C4-2B (cell line): ENCODE data around the gene PPP1R12B.
"Not testable (repeated sequence)": the region's sequence is repeated elsewhere in the genome, so short reads cannot be mapped to it uniquely, and the experiment has no call there.

ENCODE experiments used
- H3K27ac ChIP-seq: fragments of 450-650 bp; 2 replicates; pipeline ENCODE4 v1.5.1; 2017
- CTCF ChIP-seq: fragments of 450-650 bp; conservative IDR thresholded peaks from 2 replicates; pipeline ENCODE4 v1.5.1; 2017; ENCODE audit warnings: mild to moderate bottlenecking
- ZFX ChIP-seq: fragments of 450-650 bp; IDR thresholded peaks from 2 replicates; pipeline ENCODE4 v1.6.1; 2017

The PPP1R12B gene

GRCh38 chr1:202546796-202547195, 198.3 kb downstream of the PPP1R12B start:
- H3K27ac ChIP-seq, result not testable (repeated sequence)

- no peak for TF ChIP-seq ZFX
- TF ChIP-seq CTCF, result no peak
- no peak overlapping the region for H3K27ac ChIP-seq
These were observed 198.7 kb downstream of the PPP1R12B start for GRCh38 chr1:202547215-202547614.

- H3K27ac ChIP-seq, result not testable (repeated sequence)
These were observed 201.6 kb downstream of the PPP1R12B start for GRCh38 chr1:202550088-202550487.

- no peak for TF ChIP-seq CTCF
- TF ChIP-seq ZFX, result no peak
- no peak overlapping the region for H3K27ac ChIP-seq
These were observed 203.2 kb downstream of the PPP1R12B start for GRCh38 chr1:202551683-202552082.

GRCh38 chr1:202552615-202553014, 204.1 kb downstream of the PPP1R12B start:
- H3K27ac ChIP-seq, result not testable (repeated sequence)

- not testable (repeated sequence) for H3K27ac ChIP-seq
These were observed 204.6 kb downstream of the PPP1R12B start for GRCh38 chr1:202553078-202553477.

GRCh38 chr1:202553560-202554038, 205.1 kb downstream of the PPP1R12B start:
- TF ChIP-seq CTCF (no peak), ZFX (no peak)
- H3K27ac ChIP-seq, result peak overlapping the region; percentile 41; the same call in 1 of the 2 replicates

- H3K27ac ChIP-seq, result not testable (repeated sequence)
These were observed 206.1 kb downstream of the PPP1R12B start for GRCh38 chr1:202554619-202555018.

- peak overlapping the region; percentile 17; the same call in 1 of the 2 replicates for H3K27ac ChIP-seq
These were observed 207.5 kb downstream of the PPP1R12B start for GRCh38 chr1:202556037-202556436.

GRCh38 chr1:202557662-202558061, 209.2 kb downstream of the PPP1R12B start:
- H3K27ac ChIP-seq, result not testable (repeated sequence)

- TF ChIP-seq ZFX (no peak), CTCF (no peak)
These were observed 212.7 kb downstream of the PPP1R12B start for GRCh38 chr1:202561240-202561639.

More at GRCh38 chr1:202561240-202561639, 212.7 kb downstream of the PPP1R12B start:
- H3K27ac ChIP-seq, result no peak overlapping the region
